GM12874 (cell line): ENCODE results near the gene IGSF1.

Source experiments
- TF ChIP-seq, protein P1 (sequence below): IDR thresholded peaks from 2 replicates; pipeline ENCODE4 v1.5.1; 2011; ENCODE audit warnings: low read depth, mild to moderate bottlenecking, control low read depth, low read length, moderate library complexity; ENCODE audit not compliant: insufficient read depth

Gene IGSF1

DNA sequence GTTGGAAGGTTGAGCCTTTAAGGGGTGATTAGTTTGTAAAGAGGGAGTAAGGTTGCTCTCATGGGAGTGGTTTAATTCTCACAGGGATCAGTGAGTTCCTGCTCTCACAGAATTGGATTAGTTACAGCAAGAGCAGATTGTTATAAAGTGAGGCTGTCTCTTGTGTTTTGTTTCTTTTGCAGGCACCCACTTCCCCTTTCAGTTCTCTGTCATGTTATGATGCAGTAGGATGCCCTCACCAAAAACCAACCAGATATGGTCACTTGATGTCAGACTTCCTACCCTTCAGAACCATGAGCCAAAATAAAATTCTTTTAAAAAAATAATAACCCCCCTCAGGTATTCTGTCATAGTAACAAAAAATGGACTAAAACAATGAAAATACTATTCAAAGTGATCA lies 19.9 kb upstream of the IGSF1 start:
- TF ChIP-seq, protein P1, sequence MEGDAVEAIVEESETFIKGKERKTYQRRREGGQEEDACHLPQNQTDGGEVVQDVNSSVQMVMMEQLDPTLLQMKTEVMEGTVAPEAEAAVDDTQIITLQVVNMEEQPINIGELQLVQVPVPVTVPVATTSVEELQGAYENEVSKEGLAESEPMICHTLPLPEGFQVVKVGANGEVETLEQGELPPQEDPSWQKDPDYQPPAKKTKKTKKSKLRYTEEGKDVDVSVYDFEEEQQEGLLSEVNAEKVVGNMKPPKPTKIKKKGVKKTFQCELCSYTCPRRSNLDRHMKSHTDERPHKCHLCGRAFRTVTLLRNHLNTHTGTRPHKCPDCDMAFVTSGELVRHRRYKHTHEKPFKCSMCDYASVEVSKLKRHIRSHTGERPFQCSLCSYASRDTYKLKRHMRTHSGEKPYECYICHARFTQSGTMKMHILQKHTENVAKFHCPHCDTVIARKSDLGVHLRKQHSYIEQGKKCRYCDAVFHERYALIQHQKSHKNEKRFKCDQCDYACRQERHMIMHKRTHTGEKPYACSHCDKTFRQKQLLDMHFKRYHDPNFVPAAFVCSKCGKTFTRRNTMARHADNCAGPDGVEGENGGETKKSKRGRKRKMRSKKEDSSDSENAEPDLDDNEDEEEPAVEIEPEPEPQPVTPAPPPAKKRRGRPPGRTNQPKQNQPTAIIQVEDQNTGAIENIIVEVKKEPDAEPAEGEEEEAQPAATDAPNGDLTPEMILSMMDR: no peak

DNA sequence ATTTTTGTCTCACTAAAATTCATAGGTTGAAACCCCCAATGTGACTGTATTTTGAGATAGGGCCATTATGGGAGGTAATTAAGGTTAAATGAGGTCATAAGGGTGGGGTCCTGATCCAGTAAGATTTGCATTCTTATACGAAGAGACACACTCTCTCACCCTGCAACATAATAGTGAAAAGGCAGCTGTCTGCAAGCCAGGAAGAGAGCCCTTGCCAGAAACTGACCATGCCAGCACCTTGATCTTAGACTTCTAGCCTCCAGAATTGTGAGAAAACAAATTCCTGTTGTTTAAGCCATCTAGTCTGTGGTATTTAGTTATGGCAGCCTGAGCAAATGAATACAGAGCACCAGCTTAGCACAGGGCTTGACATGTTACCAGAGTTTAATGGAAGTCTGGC lies 17.5 kb upstream of the IGSF1 start:
- TF ChIP-seq, protein P1: no peak

- TF ChIP-seq, protein P1: no peak
Observed at GRCh38 chrX:131305926-131306325, 16.8 kb upstream of the IGSF1 start.

DNA sequence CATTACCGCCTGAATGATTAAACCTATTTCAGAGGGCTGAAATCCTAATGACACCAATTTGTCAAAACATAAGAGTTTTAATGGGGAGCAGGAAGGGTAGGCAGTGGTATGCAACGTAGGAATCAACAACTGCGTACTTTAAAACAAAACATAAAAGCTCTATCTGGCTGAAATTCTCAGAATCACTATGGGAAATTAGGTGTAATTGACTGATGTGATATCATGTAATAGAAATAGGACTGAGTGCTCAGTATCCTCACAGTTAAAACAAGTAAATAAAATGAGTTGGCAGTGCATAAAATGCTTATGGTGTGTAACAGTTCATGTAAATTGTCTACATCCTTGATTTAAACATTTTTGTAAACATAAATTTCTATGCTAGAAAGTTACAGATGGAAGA lies 13.6 kb upstream of the IGSF1 start:
- TF ChIP-seq, protein P1: no peak

GRCh38 chrX:131301155-131301554 lies 12.0 kb upstream of the IGSF1 start:
- TF ChIP-seq, protein P1: no peak

DNA sequence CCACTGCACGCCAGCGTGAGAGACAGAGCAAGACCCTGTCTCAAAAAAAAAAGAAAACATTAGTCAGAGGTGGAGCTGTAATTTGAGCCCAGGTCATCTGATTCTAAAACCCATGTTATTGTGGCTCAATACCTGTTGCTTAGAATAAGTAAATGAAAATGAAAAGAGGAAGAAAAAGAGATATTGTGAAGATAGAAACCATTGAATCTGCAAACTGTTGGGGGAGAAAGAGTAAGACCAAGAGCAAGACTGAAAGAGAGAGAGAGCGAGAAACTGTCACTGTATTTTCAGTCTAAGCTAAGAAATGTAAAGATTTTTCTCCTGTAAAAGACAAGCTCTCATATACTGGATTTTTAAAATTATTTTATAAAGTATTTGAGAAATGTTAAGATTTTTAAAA lies 9.7 kb upstream of the IGSF1 start:
- TF ChIP-seq, protein P1: no peak

DNA sequence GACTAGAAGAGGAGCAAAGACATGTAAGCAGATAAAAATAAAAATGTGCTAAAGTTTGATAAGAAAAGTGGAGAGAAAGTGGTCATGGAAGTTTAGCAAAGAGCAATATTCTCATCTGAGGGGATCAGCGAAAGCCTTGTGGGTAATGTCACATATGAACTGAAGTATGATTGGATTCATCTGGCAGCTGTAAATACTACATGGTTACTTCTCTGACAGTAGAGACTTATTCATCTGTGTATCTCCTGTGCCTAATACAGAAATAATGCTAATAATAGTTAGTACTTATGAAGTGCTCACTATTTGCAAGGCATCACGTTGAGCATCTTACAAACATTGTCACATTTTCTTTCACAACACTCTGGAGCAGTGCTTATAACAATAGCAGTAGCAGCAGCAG lies 8.9 kb upstream of the IGSF1 start:
- TF ChIP-seq, protein P1: no peak

- TF ChIP-seq, protein P1: no peak
Observed at GRCh38 chrX:131289527-131289926, 421 bp upstream of the IGSF1 start.
